Panc1 (cell line): Measurements from ENCODE around the gene WWTR1.

Experiments used
- POLR2AphosphoS5 ChIP-seq: IDR thresholded peaks from 2 replicates; pipeline ENCODE4 v1.6.1; 2012; ENCODE audit warnings: mild to moderate bottlenecking, low read depth, low read length, moderate library complexity
- SIN3A ChIP-seq: IDR thresholded peaks from 2 replicates; pipeline ENCODE4 v1.6.1; 2012; ENCODE audit warnings: low read depth, mild to moderate bottlenecking, low read length, moderate library complexity, borderline replicate concordance; ENCODE audit not compliant: insufficient read depth
- TF ChIP-seq, protein P1 (sequence below): fragments of 450-650 bp; IDR thresholded peaks from 2 replicates; pipeline ENCODE4 v1.5.1; 2017; ENCODE audit warnings: mild to moderate bottlenecking

DNA sequence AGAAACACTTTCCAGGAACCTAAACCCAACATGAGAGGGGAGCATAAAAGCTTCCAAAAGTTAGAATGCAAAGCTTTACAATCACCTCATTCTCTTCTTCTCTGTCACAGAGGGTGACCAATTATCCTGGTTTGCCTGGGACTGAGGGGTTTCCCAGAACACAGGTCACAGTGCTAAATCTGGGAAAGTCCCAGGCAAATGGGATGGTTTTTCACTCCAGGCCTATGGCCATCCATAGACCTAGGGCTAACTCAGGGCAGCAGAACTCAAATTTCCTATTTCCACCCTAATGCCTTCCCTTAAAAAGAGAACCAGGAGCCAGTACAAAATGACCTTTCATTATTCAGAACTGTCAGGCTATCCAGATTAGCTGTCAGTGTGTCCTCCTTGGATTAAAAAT, 106.3 kb downstream of the WWTR1 start:
- TF ChIP-seq, protein P1, sequence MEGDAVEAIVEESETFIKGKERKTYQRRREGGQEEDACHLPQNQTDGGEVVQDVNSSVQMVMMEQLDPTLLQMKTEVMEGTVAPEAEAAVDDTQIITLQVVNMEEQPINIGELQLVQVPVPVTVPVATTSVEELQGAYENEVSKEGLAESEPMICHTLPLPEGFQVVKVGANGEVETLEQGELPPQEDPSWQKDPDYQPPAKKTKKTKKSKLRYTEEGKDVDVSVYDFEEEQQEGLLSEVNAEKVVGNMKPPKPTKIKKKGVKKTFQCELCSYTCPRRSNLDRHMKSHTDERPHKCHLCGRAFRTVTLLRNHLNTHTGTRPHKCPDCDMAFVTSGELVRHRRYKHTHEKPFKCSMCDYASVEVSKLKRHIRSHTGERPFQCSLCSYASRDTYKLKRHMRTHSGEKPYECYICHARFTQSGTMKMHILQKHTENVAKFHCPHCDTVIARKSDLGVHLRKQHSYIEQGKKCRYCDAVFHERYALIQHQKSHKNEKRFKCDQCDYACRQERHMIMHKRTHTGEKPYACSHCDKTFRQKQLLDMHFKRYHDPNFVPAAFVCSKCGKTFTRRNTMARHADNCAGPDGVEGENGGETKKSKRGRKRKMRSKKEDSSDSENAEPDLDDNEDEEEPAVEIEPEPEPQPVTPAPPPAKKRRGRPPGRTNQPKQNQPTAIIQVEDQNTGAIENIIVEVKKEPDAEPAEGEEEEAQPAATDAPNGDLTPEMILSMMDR: no peak
- TF ChIP-seq SIN3A (no peak), POLR2AphosphoS5 (no peak)
